ENCODE data around the gene BRWD1. TPM values are rescaled to one million over a fixed set of nuclear protein-coding genes. Genes with fewer than 3 reads are reported as not detected.
A peak's percentile ranks its signal among the peaks of the same experiment; 100 is the strongest.

Gene BRWD1
- total RNA-seq, 4 donors from 2014 or later: 63.8 to 281 (median 103) TPM

DNA sequence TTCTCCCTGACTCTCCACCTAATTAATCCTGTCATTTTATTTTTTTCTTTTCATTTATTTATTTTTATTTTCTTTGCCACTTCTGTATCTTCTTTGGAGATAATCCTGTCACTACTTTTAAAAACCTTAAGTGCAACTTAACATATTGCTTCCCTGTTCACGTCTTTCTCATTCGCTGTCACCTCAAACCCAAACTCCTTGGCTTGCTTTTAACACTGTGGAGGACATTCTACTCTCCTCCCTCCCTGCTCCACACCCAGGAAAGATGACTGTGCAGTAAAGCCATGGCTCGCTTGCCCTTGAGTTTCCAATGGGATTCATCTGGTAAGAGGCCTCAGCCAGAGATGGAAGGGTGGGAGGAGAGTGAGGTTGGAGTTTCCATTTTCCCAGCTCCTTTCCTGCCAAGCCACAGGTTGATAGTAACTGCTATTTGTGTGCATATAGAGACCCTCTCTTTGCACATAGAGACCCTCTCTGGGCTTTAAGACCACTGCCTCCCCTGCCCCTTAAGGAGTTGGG lies 6.4 kb upstream of the BRWD1 start:
- no peak for TF ChIP-seq CTCF (IDR thresholded peaks at IDR 0.05)
- TF ChIP-seq POLR2A (IDR thresholded peaks at IDR 0.05): no peak
- no peak for TF ChIP-seq EP300 (IDR thresholded peaks at IDR 0.05; ENCODE audit: low read depth)
- H3K27me3 ChIP-seq: no peaks in the 10 kb centered on the region
- no peak overlapping the region for H3K4me3 ChIP-seq
- WGBS, 2 donors (ENCODE audit: low coverage in 1 of 2): 73 to 90% methylated on average over 3 of the region's 3 CpGs
- H3K9me3 ChIP-seq: no peaks in the 10 kb centered on the region
- no peak for DNase-seq
- peak overlapping the region in 3 of 4 donors; percentile 5 to 57 (median 25) for H3K27ac ChIP-seq
- no peaks in the 10 kb centered on the region for H3K36me3 ChIP-seq
- intact Hi-C loops (cut with DNase I; ENCODE audit: low total_unique reads) (no loop called here), in situ Hi-C loops (cut with MboI; ENCODE audit: low pct_ligation_motif_present in 1 of 4, low pct_unique_long_range_greater_than_20kb in 1 of 4, low sequenced_read_pairs in 3 of 4) (loop anchor here in 1 of 4 donors (10.0 kb wide), 1 partner anchor 65 kb away; a partner anchor contains a TSS)
- H3K4me1 ChIP-seq: peaks cover 0 to 6% (median under 1%) of the 10 kb centered on the region in 4 donors

DNA sequence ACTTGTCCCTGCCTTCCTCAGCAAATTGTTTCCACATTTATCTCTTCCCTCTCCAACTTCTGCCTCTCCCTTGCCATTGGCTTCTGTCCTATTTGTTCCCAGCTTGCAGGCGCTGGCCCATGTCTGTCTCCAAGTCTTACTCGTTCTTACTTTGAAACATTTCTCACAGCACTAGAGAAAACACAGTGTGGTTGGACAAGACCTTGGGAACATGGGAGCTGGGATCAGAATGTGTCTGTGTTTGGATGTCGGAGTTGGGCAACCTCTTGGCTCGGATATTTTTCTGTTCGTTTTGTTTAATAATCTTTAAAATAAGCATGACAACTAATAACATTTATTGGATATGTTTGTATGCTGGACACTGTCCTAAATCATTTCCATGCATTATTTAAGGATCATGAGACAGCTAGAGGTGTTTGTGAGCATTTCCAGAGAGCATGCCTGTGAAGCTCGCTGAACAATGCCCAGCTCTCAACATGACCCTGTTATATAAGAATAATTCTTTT lies 5.9 kb upstream of the BRWD1 start:
- Histone ChIP-seq H3K4me1 (peaks cover 0 to 12% (median 6%) of the 10 kb centered on the region in 4 donors), H3K27ac (peak overlapping the region in 3 of 4 donors; percentile 15 to 57 (median 25)), H3K36me3 (no peaks in the 10 kb centered on the region), H3K4me3 (no peak overlapping the region), H3K9me3 (no peaks in the 10 kb centered on the region), H3K27me3 (no peaks in the 10 kb centered on the region)
- WGBS, 2 donors (ENCODE audit: low coverage in 1 of 2): 65 to 69% methylated on average over 6 of the region's 6 CpGs
- no peak for DNase-seq
- peak in 1 of 3 donors; percentile 35 for TF ChIP-seq POLR2AphosphoS5 (IDR thresholded peaks at IDR 0.05)
- TF ChIP-seq POLR2A (IDR thresholded peaks at IDR 0.05): no peak
- no peak for TF ChIP-seq EP300 (IDR thresholded peaks at IDR 0.05; ENCODE audit: low read depth)
- no peak for TF ChIP-seq CTCF (IDR thresholded peaks at IDR 0.05)
- intact Hi-C loops (cut with DNase I; ENCODE audit: low total_unique reads): no loop called here
- in situ Hi-C loops (cut with MboI; ENCODE audit: low pct_ligation_motif_present in 1 of 4, low pct_unique_long_range_greater_than_20kb in 1 of 4, low sequenced_read_pairs in 3 of 4): loop anchor here in 1 of 4 donors (10.0 kb wide), 1 partner anchor 65 kb away; a partner anchor contains a TSS

GRCh38 chr21:39318091-39318959 lies 4.9 kb upstream of the BRWD1 start:
- no peak for DNase-seq
- Histone ChIP-seq H3K36me3 (no peaks in the 10 kb centered on the region), H3K4me1 (peaks cover 0 to 12% (median 6%) of the 10 kb centered on the region in 4 donors), H3K9me3 (no peaks in the 10 kb centered on the region), H3K4me3 (no peak overlapping the region), H3K27me3 (no peaks in the 10 kb centered on the region), H3K27ac (peak overlapping the region in 3 of 4 donors; percentile 15 to 57 (median 25))
- WGBS, 2 donors (ENCODE audit: low coverage in 1 of 2): 77 to 78% methylated on average over 7 to 8 of the region's 8 CpGs
- intact Hi-C loops (cut with DNase I; ENCODE audit: low total_unique reads) (no loop called here), in situ Hi-C loops (cut with MboI; ENCODE audit: low pct_ligation_motif_present in 1 of 4, low pct_unique_long_range_greater_than_20kb in 1 of 4, low sequenced_read_pairs in 3 of 4) (loop anchor here in 1 of 4 donors (10.0 kb wide), 1 partner anchor 66 kb away; a partner anchor contains a TSS)
- no peak for TF ChIP-seq EP300 (IDR thresholded peaks at IDR 0.05; ENCODE audit: low read depth)
- TF ChIP-seq CTCF (IDR thresholded peaks at IDR 0.05): no peak

All from transverse colon (tissue), 4 donors.